SK-N-SH treated with all-trans-retinoic acid at 6 μM for 48 hours (cell line): ENCODE results near the gene ARRB1.

ENCODE experiments used
- ATAC-seq: fragments of 200-7000 bp; cut with Tn5 transposase; 3 replicates; pipeline ENCODE4 v1.9.1; 2020; ENCODE audit warnings: mild to moderate bottlenecking, moderate library complexity
- ARNTL ChIP-seq: fragments of 450-650 bp; formaldehyde crosslinking; IDR thresholded peaks from 2 replicates; pipeline ENCODE4 v1.5.0; 2020; ENCODE audit warnings: low read depth, mild to moderate bottlenecking, moderate library complexity, borderline replicate concordance
- BACH2 ChIP-seq: fragments of 250-450 bp; sonication (Bioruptor Pico); IDR thresholded peaks from 2 replicates; pipeline ENCODE4 v1.9.0; 2021; ENCODE audit warnings: mild to moderate bottlenecking, borderline replicate concordance
- ESRRG ChIP-seq: fragments of 250-450 bp; sonication (Bioruptor Pico); IDR thresholded peaks from 2 replicates; pipeline ENCODE4 v1.6.1; 2021; ENCODE audit warnings: mild to moderate bottlenecking
- GLIS3 ChIP-seq: fragments of 250-450 bp; sonication (Bioruptor Pico); IDR thresholded peaks from 2 replicates; pipeline ENCODE4 v1.5.0; 2020; ENCODE audit warnings: mild to moderate bottlenecking, moderate library complexity
- PPARA ChIP-seq: fragments of 250-450 bp; sonication (Bioruptor Pico); IDR thresholded peaks from 2 replicates; pipeline ENCODE4 v1.5.0; 2020; ENCODE audit warnings: mild to moderate bottlenecking, borderline replicate concordance
- RARB ChIP-seq: fragments of 250-450 bp; sonication (Bioruptor Pico); IDR thresholded peaks from 2 replicates; pipeline ENCODE4 v1.8.0; 2021; ENCODE audit warnings: mild to moderate bottlenecking, moderate library complexity
- TCF4 ChIP-seq: fragments of 250-450 bp; sonication (Bioruptor Pico); IDR thresholded peaks from 2 replicates; pipeline ENCODE4 v1.8.0; 2021; ENCODE audit warnings: mild to moderate bottlenecking, moderate library complexity, borderline replicate concordance
- TOX ChIP-seq: fragments of 250-450 bp; sonication (Bioruptor Pico); IDR thresholded peaks from 2 replicates; pipeline ENCODE4 v1.8.0; 2021; ENCODE audit warnings: mild to moderate bottlenecking, moderate library complexity, borderline replicate concordance
- TSHZ2 ChIP-seq: fragments of 250-450 bp; sonication (Bioruptor Pico); IDR thresholded peaks from 2 replicates; pipeline ENCODE4 v1.5.0; 2020; ENCODE audit warnings: mild to moderate bottlenecking, moderate library complexity
- ZC3H10 ChIP-seq: fragments of 250-450 bp; sonication (Bioruptor Pico); IDR thresholded peaks from 2 replicates; pipeline ENCODE4 v1.5.1; 2021; ENCODE audit warnings: mild to moderate bottlenecking, moderate library complexity
- ZFP3 ChIP-seq: fragments of 250-450 bp; sonication (Bioruptor Pico); IDR thresholded peaks from 2 replicates; pipeline ENCODE4 v1.5.0; 2020; ENCODE audit warnings: mild to moderate bottlenecking, moderate library complexity
- ZFP30 ChIP-seq: fragments of 450-650 bp; formaldehyde crosslinking; IDR thresholded peaks from 2 replicates; pipeline ENCODE4 v1.5.0; 2022; ENCODE audit warnings: mild to moderate bottlenecking, moderate library complexity
- ZNF565 ChIP-seq: fragments of 450-650 bp; formaldehyde crosslinking; conservative IDR thresholded peaks from 2 replicates; pipeline ENCODE4 v1.5.0; 2020; ENCODE audit warnings: low read depth, mild to moderate bottlenecking, moderate library complexity
- ZNF8 ChIP-seq: fragments of 450-650 bp; formaldehyde crosslinking; IDR thresholded peaks from 2 replicates; pipeline ENCODE4 v1.5.0; 2020; ENCODE audit warnings: mild to moderate bottlenecking, moderate library complexity
- TF ChIP-seq, protein P1 (sequence below): fragments of 250-450 bp; sonication (Bioruptor Pico); IDR thresholded peaks from 2 replicates; pipeline ENCODE4 v1.5.1; 2021; ENCODE audit warnings: mild to moderate bottlenecking, moderate library complexity
- TF ChIP-seq, protein P2 (sequence below): fragments of 250-450 bp; sonication (Bioruptor Pico); IDR thresholded peaks from 2 replicates; pipeline ENCODE4 v1.5.1; 2020; ENCODE audit warnings: low read depth, mild to moderate bottlenecking, moderate library complexity
- TF ChIP-seq, protein P3 (sequence below): fragments of 250-450 bp; sonication (Bioruptor Pico); IDR thresholded peaks from 2 replicates; pipeline ENCODE4 v1.8.0; 2020; ENCODE audit warnings: mild to moderate bottlenecking, moderate library complexity, borderline replicate concordance

Gene ARRB1

DNA sequence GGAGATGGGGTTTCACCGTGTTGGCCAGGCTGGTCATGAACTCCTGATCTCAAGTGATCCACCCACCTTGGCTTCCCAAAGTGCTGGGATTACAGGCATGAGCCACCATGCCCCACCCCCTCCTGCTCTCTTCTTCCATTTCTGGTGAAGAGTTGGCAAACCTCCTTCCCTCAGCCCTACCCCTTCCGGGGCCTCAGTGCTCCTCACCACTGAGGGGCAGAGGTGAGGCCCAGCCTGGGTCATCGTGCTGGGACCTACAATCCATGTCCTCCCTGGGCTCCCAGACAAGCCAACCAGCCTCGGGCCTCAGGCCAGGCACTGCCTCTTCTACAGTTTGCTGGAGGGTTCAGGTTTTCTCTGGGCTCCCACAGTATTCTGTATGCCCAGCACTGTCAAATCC, 125.7 kb downstream of the ARRB1 start:
- no peak for TF ChIP-seq GLIS3
- no peak for ATAC-seq

DNA sequence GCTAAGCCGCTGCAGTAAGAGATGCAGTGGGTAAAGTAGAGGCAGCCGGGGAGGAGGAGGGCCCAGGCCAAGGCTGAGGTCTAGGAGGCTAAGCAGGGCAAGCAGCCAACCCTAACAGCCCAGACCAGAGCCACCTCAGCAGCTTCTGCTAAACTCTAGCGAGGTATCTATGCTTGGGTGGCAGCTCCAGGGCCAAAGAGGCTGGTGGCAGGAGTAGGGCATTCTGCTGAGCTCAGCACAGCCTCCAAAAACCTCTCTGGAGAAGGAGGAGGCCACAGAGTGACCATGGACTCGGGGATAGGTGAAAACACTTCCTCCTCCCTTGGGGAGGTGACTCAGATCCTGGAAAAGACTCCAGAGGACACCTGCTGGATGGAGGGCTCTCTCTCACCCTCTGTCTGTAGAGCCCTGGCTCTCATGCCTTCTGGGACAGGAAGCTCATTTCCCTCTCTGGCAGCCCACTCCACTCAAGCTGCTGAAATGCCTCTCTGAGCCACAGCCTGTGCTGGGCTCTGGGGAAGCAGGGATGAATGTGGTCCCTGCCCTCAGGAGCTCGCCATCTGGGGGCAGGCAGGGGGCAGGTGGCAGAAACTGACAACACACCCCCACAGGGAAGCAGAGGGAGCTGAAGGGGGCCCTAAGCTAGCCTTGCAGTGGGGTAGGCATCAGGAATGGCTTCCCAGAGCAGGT, 127.4 kb downstream of the ARRB1 start:
- no peak for TF ChIP-seq ZNF565 (CRISPR knock-in tag)
- TF ChIP-seq PPARA (CRISPR knock-in tag) = no peak
- TF ChIP-seq, protein P1, sequence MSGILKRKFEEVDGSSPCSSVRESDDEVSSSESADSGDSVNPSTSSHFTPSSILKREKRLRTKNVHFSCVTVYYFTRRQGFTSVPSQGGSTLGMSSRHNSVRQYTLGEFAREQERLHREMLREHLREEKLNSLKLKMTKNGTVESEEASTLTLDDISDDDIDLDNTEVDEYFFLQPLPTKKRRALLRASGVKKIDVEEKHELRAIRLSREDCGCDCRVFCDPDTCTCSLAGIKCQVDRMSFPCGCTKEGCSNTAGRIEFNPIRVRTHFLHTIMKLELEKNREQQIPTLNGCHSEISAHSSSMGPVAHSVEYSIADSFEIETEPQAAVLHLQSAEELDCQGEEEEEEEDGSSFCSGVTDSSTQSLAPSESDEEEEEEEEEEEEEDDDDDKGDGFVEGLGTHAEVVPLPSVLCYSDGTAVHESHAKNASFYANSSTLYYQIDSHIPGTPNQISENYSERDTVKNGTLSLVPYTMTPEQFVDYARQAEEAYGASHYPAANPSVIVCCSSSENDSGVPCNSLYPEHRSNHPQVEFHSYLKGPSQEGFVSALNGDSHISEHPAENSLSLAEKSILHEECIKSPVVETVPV (CRISPR knock-in tag) = no peak
- TF ChIP-seq ARNTL (CRISPR knock-in tag) = no peak
- no peak for TF ChIP-seq ZFP3
- peak; percentile 50 for ATAC-seq

DNA sequence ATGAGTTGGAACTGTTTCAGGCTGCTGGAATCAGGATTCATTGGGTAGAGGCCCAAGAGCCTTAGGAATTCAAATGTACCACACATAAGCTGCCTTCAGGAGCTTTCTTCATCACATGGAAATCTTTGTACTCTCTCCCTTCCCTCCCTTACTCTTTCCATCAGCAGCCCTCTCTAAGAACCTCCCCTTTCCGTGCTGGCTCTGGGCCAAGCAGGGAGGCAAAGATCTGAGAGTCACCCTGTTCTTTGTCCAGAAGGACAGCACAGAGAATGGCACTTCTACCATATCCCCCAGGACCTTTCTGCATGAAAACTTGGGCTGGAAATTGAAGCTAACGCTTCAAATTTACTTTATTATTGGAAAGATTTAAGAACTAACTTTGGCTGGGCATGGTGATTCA, 131.6 kb downstream of the ARRB1 start:
- TF ChIP-seq ESRRG (CRISPR knock-in tag) (no peak), ARNTL (CRISPR knock-in tag) (no peak), TSHZ2 (CRISPR knock-in tag) (no peak), ZNF565 (CRISPR knock-in tag) (no peak)
- TF ChIP-seq, protein P1 (CRISPR knock-in tag) = no peak
- no peak for ATAC-seq

GRCh38 chr11:75214843-75215242, 136.6 kb downstream of the ARRB1 start:
- no peak for ATAC-seq
- TF ChIP-seq PPARA (CRISPR knock-in tag) (no peak), TCF4 (CRISPR knock-in tag) (no peak), ZNF8 (CRISPR knock-in tag) (no peak), BACH2 (CRISPR knock-in tag) (no peak), ZC3H10 (CRISPR knock-in tag) (no peak), ZFP30 (CRISPR knock-in tag) (no peak), TOX (CRISPR knock-in tag) (no peak)
- TF ChIP-seq, protein P1 (CRISPR knock-in tag) = no peak

- peak; percentile 97 for ATAC-seq
- TF ChIP-seq GLIS3 (no peak), TSHZ2 (CRISPR knock-in tag) (0 out of 2 replicates have a peak, but pooled peaks have one; percentile 63), ESRRG (CRISPR knock-in tag) (no peak), ZC3H10 (CRISPR knock-in tag) (no peak), ZFP3 (peak; percentile 58; the same call in 1 of the 2 replicates), BACH2 (CRISPR knock-in tag) (peak; percentile 14; the same call in 1 of the 2 replicates), TCF4 (CRISPR knock-in tag) (peak; percentile 54; the same call in 1 of the 2 replicates), RARB (no peak), ZFP30 (CRISPR knock-in tag) (0 out of 2 replicates have a peak, but pooled peaks have one; percentile 26), ARNTL (CRISPR knock-in tag) (no peak)
- TF ChIP-seq, protein P2, sequence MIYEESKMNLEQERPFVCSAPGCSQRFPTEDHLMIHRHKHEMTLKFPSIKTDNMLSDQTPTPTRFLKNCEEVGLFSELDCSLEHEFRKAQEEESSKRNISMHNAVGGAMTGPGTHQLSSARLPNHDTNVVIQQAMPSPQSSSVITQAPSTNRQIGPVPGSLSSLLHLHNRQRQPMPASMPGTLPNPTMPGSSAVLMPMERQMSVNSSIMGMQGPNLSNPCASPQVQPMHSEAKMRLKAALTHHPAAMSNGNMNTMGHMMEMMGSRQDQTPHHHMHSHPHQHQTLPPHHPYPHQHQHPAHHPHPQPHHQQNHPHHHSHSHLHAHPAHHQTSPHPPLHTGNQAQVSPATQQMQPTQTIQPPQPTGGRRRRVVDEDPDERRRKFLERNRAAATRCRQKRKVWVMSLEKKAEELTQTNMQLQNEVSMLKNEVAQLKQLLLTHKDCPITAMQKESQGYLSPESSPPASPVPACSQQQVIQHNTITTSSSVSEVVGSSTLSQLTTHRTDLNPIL (CRISPR knock-in tag) = no peak
- TF ChIP-seq, protein P3, sequence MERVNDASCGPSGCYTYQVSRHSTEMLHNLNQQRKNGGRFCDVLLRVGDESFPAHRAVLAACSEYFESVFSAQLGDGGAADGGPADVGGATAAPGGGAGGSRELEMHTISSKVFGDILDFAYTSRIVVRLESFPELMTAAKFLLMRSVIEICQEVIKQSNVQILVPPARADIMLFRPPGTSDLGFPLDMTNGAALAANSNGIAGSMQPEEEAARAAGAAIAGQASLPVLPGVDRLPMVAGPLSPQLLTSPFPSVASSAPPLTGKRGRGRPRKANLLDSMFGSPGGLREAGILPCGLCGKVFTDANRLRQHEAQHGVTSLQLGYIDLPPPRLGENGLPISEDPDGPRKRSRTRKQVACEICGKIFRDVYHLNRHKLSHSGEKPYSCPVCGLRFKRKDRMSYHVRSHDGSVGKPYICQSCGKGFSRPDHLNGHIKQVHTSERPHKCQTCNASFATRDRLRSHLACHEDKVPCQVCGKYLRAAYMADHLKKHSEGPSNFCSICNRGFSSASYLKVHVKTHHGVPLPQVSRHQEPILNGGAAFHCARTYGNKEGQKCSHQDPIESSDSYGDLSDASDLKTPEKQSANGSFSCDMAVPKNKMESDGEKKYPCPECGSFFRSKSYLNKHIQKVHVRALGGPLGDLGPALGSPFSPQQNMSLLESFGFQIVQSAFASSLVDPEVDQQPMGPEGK (CRISPR knock-in tag) = no peak
Observed at GRCh38 chr11:75214411-75214821, 137.0 kb downstream of the ARRB1 start.
